H1 (cell line): ENCODE measurements around the gene DENND2D. TPM values are rescaled to one million over a fixed set of nuclear protein-coding genes. Genes with fewer than 3 reads are reported as not detected.

Source experiments
- CTCF ChIA-PET: fragments of 300-600 bp; sonication (Branson Sonifier 250); formaldehyde crosslinking; loops from one replicate; lab custom pipeline; 2021; ENCODE audit not compliant: partially characterized antibody; lab: Charles Lee
- POLR2A ChIA-PET: fragments of 300-600 bp; sonication (Branson Sonifier 250); formaldehyde crosslinking; loops from one replicate; lab custom pipeline; 2021; ENCODE audit warnings: inconsistent platforms; ENCODE audit not compliant: partially characterized antibody; lab: Charles Lee
- DNase-seq, 2 experiments: peaks; one replicate each; pipeline versions ENCODE4 v3.0.0 to v3.0.0-alpha.2; 2010 to 2022; ENCODE audit warnings: low spot score in 2 of 2, low read depth in 1 of 2, mixed read lengths in 1 of 2
- FAIRE-seq: peaks from 2 replicates; lab custom pipeline; 2011; peaks lifted over from hg19 to GRCh38; lab: Jason Lieb, UNC
- H2AFZ ChIP-seq: 2 replicates; pipeline ENCODE4 v1.8.1; 2012; ENCODE audit warnings: low read length, inconsistent platforms
- H2AK5ac ChIP-seq: 2 replicates; pipeline ENCODE4 v1.6.1; 2013; ENCODE audit warnings: low read depth, low read length
- H2BK120ac ChIP-seq: replicated peaks from 2 replicates; pipeline ENCODE3; 2013; ENCODE audit warnings: low read depth, low read length, inconsistent platforms
- H2BK12ac ChIP-seq: 2 replicates; pipeline ENCODE4 v1.6.1; 2013; ENCODE audit warnings: low read depth, low read length
- H2BK15ac ChIP-seq: 2 replicates; pipeline ENCODE4 v1.6.1; 2013; ENCODE audit warnings: low read length
- H2BK20ac ChIP-seq: 2 replicates; pipeline ENCODE4 v1.6.1; 2013; ENCODE audit warnings: low read length
- H2BK5ac ChIP-seq: 2 replicates; pipeline ENCODE4 v1.6.1; 2013; ENCODE audit warnings: low read depth, low read length
- H3K14ac ChIP-seq: 2 replicates; pipeline ENCODE4 v1.6.1; 2013; ENCODE audit warnings: inconsistent platforms; ENCODE audit not compliant: insufficient read length
- H3K18ac ChIP-seq: 2 replicates; pipeline ENCODE4 v1.6.1; 2013; ENCODE audit warnings: low read length; ENCODE audit errors: extremely low read depth
- H3K23ac ChIP-seq: 2 replicates; pipeline ENCODE4 v1.6.1; 2013; ENCODE audit warnings: inconsistent platforms; ENCODE audit not compliant: insufficient read length
- H3K23me2 ChIP-seq: 2 replicates; pipeline ENCODE4 v1.6.1; 2013; ENCODE audit warnings: low read depth, low read length
- H3K27ac ChIP-seq: 2 replicates; pipeline ENCODE4 v1.6.1; 2011; ENCODE audit warnings: low read depth, low read length, inconsistent platforms
- H3K27me3 ChIP-seq, 4 experiments: replicated peaks in 1 of 4; 1 replicate in 1 of 4; 2 replicates in 3 of 4; pipeline versions ENCODE4 v1.6.1 to v1.8.1; 2011 to 2013; ENCODE audit warnings: low read length in 3 of 4, mild to moderate bottlenecking in 3 of 4, inconsistent platforms in 2 of 4, mixed read lengths in 2 of 4, moderate library complexity in 1 of 4; ENCODE audit not compliant: control insufficient read depth in 3 of 4, insufficient read depth in 3 of 4; ENCODE audit errors: extremely low read depth in 1 of 4
- H3K36me3 ChIP-seq, 4 experiments: 2 replicates each; pipeline versions ENCODE4 v1.6.1 to v1.8.1; 2011 to 2013; ENCODE audit warnings: mild to moderate bottlenecking in 4 of 4, low read length in 3 of 4, moderate library complexity in 2 of 4, control low read depth in 1 of 4, inconsistent platforms in 1 of 4; ENCODE audit not compliant: insufficient read depth in 4 of 4, control insufficient read depth in 2 of 4
- H3K4ac ChIP-seq: replicated peaks from 2 replicates; pipeline ENCODE3; 2013; ENCODE audit warnings: low read length, low read depth, mixed read lengths, inconsistent platforms; ENCODE audit not compliant: insufficient read length
- H3K4me1 ChIP-seq, 4 experiments: replicated peaks in 1 of 4; 1 replicate in 1 of 4; 2 replicates in 3 of 4; pipeline versions ENCODE4 v1.6.1 to v1.8.1; 2011 to 2013; ENCODE audit warnings: low read length in 3 of 4, inconsistent platforms in 2 of 4, mixed read lengths in 1 of 4; ENCODE audit not compliant: insufficient read depth in 4 of 4, control insufficient read depth in 3 of 4
- H3K4me2 ChIP-seq, 2 experiments: 2 replicates each; pipeline versions ENCODE4 v1.6.1 to v1.8.1; 2011 to 2013; ENCODE audit warnings: low read depth in 2 of 2, low read length in 2 of 2, control low read depth in 1 of 2, inconsistent platforms in 1 of 2, mild to moderate bottlenecking in 1 of 2; ENCODE audit not compliant: insufficient read depth in 1 of 2
- H3K4me3 ChIP-seq, 4 experiments: fragments of 200-600, 300-600 bp in 1 of 4; sonication (generic), shearing (Covaris generic), sonication (Bioruptor Twin) in 1 of 4; 2 replicates each; pipeline versions ENCODE4 v1.5.1 to v1.8.1; 2011 to 2016; ENCODE audit warnings: low read length in 4 of 4, low read depth in 3 of 4, control low read depth in 2 of 4, inconsistent platforms in 2 of 4, mild to moderate bottlenecking in 2 of 4, mixed read lengths in 1 of 4, moderate library complexity in 1 of 4; ENCODE audit not compliant: insufficient read depth in 2 of 4; ENCODE audit errors: extremely low read depth in 1 of 4
- H3K56ac ChIP-seq: replicated peaks from 2 replicates; pipeline ENCODE3; 2013; ENCODE audit warnings: low read depth, mild to moderate bottlenecking, mixed read lengths, low read length, inconsistent platforms; ENCODE audit not compliant: insufficient read length
- H3K79me1 ChIP-seq: 2 replicates; pipeline ENCODE4 v1.6.1; 2013; ENCODE audit warnings: low read depth, low read length, control low read depth
- H3K79me2 ChIP-seq, 2 experiments: 2 replicates each; pipeline versions ENCODE4 v1.6.1 to v1.8.1; 2012 to 2013; ENCODE audit warnings: low read length in 2 of 2, mild to moderate bottlenecking in 2 of 2, inconsistent platforms in 1 of 2; ENCODE audit not compliant: insufficient read depth in 2 of 2, control insufficient read depth in 1 of 2
- H3K9ac ChIP-seq, 4 experiments: replicated peaks in 1 of 4; 1 replicate in 1 of 4; 2 replicates in 3 of 4; pipeline versions ENCODE4 v1.6.1 to v1.8.1; 2011 to 2013; ENCODE audit warnings: low read depth in 3 of 4, low read length in 3 of 4, control low read depth in 2 of 4, mild to moderate bottlenecking in 2 of 4, moderate library complexity in 2 of 4, inconsistent platforms in 1 of 4; ENCODE audit errors: extremely low read depth in 1 of 4
- H3K9me3 ChIP-seq, 2 experiments: 2 replicates each; pipeline versions ENCODE4 v1.6.1 to v1.8.1; 2012 to 2013; ENCODE audit warnings: mild to moderate bottlenecking in 2 of 2, moderate library complexity in 2 of 2, control low read depth in 1 of 2, inconsistent platforms in 1 of 2, low read depth in 1 of 2, low read length in 1 of 2, mixed read lengths in 1 of 2; ENCODE audit not compliant: insufficient read depth in 2 of 2
- H4K20me1 ChIP-seq, 2 experiments: replicated peaks in 1 of 2; 2 replicates each; pipeline versions ENCODE3 to v1.8.1; 2011 to 2013; ENCODE audit warnings: inconsistent platforms in 2 of 2, low read length in 2 of 2, mild to moderate bottlenecking in 1 of 2; ENCODE audit not compliant: insufficient read depth in 2 of 2, control insufficient read depth in 1 of 2
- H4K5ac ChIP-seq: 2 replicates; pipeline ENCODE4 v1.6.1; 2013; ENCODE audit warnings: low read length, low read depth, mixed read lengths, inconsistent platforms; ENCODE audit not compliant: insufficient read length
- H4K8ac ChIP-seq: 2 replicates; pipeline ENCODE4 v1.8.0; 2013; ENCODE audit warnings: mild to moderate bottlenecking, moderate library complexity, low read length, inconsistent platforms; ENCODE audit not compliant: insufficient read depth; ENCODE audit errors: extremely low read depth
- H4K91ac ChIP-seq: replicated peaks from 2 replicates; pipeline ENCODE3; 2013; ENCODE audit warnings: low read length, mixed read lengths, inconsistent platforms; ENCODE audit not compliant: insufficient read length
- CBX5 ChIP-seq: fragments of 300-800, 300-1000 bp; sonication (generic); IDR thresholded peaks from 2 replicates; pipeline ENCODE4 v1.7.1; 2016; ENCODE audit warnings: antibody characterized with exemption, low read length, low read depth
- CHD1 ChIP-seq: IDR thresholded peaks from 2 replicates; pipeline ENCODE4 v1.6.1; 2012; ENCODE audit warnings: low read depth, low read length, improper control_type of control experiment
- CTBP2 ChIP-seq: IDR thresholded peaks from 2 replicates; pipeline ENCODE4 v1.7.0; 2011; ENCODE audit warnings: borderline replicate concordance, mild to moderate bottlenecking, moderate library complexity, mixed read lengths, low read length; ENCODE audit not compliant: insufficient read depth, insufficient read length
- EP300 ChIP-seq, 2 experiments: IDR thresholded peaks; 1 replicate in 1 of 2; 2 replicates in 1 of 2; pipeline ENCODE4 v1.6.1; 2011 to 2012; ENCODE audit warnings: low read depth in 2 of 2, low read length in 2 of 2, mild to moderate bottlenecking in 2 of 2, borderline replicate concordance in 1 of 2, inconsistent platforms in 1 of 2, moderate library complexity in 1 of 2
- EZH2 ChIP-seq: fragments of 200-600 bp; sonication (generic); IDR thresholded peaks from 2 replicates; pipeline ENCODE4 v1.7.1; 2012; ENCODE audit warnings: low read depth, mild to moderate bottlenecking, moderate library complexity, low read length, inconsistent platforms; ENCODE audit not compliant: severe bottlenecking
- HDAC6 ChIP-seq: IDR thresholded peaks from one replicate; pipeline ENCODE4 v1.7.1; 2012; ENCODE audit warnings: low read depth, mild to moderate bottlenecking, inconsistent platforms, low read length, moderate library complexity
- MAX ChIP-seq: IDR thresholded peaks from 2 replicates; pipeline ENCODE4 v1.6.1; 2012; ENCODE audit warnings: inconsistent platforms
- RXRA ChIP-seq: IDR thresholded peaks from 2 replicates; pipeline ENCODE4 v1.6.1; 2011; ENCODE audit warnings: low read depth, mild to moderate bottlenecking, low read length, moderate library complexity; ENCODE audit not compliant: insufficient read depth
- SIX5 ChIP-seq: IDR thresholded peaks from 2 replicates; pipeline ENCODE4 v1.6.1; 2011; ENCODE audit warnings: mild to moderate bottlenecking, low read depth, low read length
- TAF1 ChIP-seq: IDR thresholded peaks from 2 replicates; pipeline ENCODE4 v1.6.1; 2011; ENCODE audit warnings: mild to moderate bottlenecking, low read depth, low read length
- TBP ChIP-seq: IDR thresholded peaks from 2 replicates; pipeline ENCODE4 v1.6.1; 2011; ENCODE audit warnings: low read depth, low read length, improper control_type of control experiment
- YY1 ChIP-seq: IDR thresholded peaks from 2 replicates; pipeline ENCODE4 v1.6.1; 2011; ENCODE audit warnings: low read depth, mild to moderate bottlenecking, low read length
- ZNF274 ChIP-seq: IDR thresholded peaks from 2 replicates; pipeline ENCODE4 v1.7.0; 2012; ENCODE audit warnings: low read length, borderline replicate concordance; ENCODE audit errors: extremely low read depth
- WGBS, 2 experiments: shearing (Covaris generic) in 1 of 2; methylation state at CpG; one replicate each; pipeline versions ENCODE4 v1.1.6 to v1.1.7; 2013 to 2015; ENCODE audit warnings: low lambda C conversion rate in 2 of 2, mixed read lengths in 2 of 2, inconsistent platforms in 1 of 2, low coverage in 1 of 2, missing lambda C conversion rate in 1 of 2; ENCODE audit not compliant: insufficient replicate concordance in 2 of 2, insufficient coverage in 1 of 2, insufficient read length in 1 of 2; ENCODE audit errors: extremely low coverage in 1 of 2, missing lambda C conversion rate in 1 of 2; 5-methylcytosine and 5-hydroxymethylcytosine counted together
- polyA plus RNA-seq, 7 experiments: library from polyadenylated mRNA; depleted of rRNA in 3 of 7; stranded (reverse) in 5 of 7; unstranded in 2 of 7; fragments of >200 nt in 5 of 7; fragments of 200-250 nt in 2 of 7; gene quantifications; 1 replicate in 5 of 7; 2 replicates in 1 of 7; 4 replicates in 1 of 7; pipeline versions ENCODE4 v1.2.1 to v1.2.3, GENCODE V29; 2011 to 2013; ENCODE audit warnings: missing spikeins in 2 of 7, mixed read lengths in 2 of 7
- total RNA-seq: library from RNA; stranded (reverse); fragmentation: NEBNext Ultra II Directional; extraction: Animal tissue kit (Norgen Biotek cat#: 25700); gene quantifications from 2 replicates; pipeline ENCODE4 v1.2.1, GENCODE V29; 2021

DENND2D gene
- total and polyA plus RNA-seq, 2 of the 8 experiments (the other 6 are each of a cell fraction or from before 2014, with no cell fraction given), result 0.58 to 1.6 TPM

- H2BK20ac ChIP-seq, result no peak overlapping the region
- 74% methylated on average over 9 of the region's 9 CpGs; no CpG with 5 or more reads in 1 of the 2 experiments for WGBS, 2 experiments
- H3K36me3 ChIP-seq, result no peaks in the 10 kb centered on the region
- H2BK12ac ChIP-seq, result no peak overlapping the region; the same call in 1 of the 2 replicates
- no peak overlapping the region for H4K91ac ChIP-seq
- no peaks in the 10 kb centered on the region; the same call in 1 of the 2 replicates for H3K23me2 ChIP-seq
- no peak overlapping the region for H2AFZ ChIP-seq
- DNase-seq (no peak), FAIRE-seq (no peak)
- H3K9ac ChIP-seq, result no peak overlapping the region
- POLR2A ChIA-PET, result no interaction called here
- H3K18ac ChIP-seq, result no peak overlapping the region
- H3K27me3 ChIP-seq, result peaks cover 16 to 33% (median 27%) of the 10 kb centered on the region in 4 experiments
- peaks cover 0 to 2% (median 1%) of the 10 kb centered on the region in 4 experiments; a peak in 2 of 7 replicates for H3K4me1 ChIP-seq
- no peak overlapping the region for H3K27ac ChIP-seq
- H3K56ac ChIP-seq, result no peak overlapping the region
- H3K14ac ChIP-seq, result no peak overlapping the region
- H3K4ac ChIP-seq, result no peak overlapping the region
- no peak overlapping the region for H3K23ac ChIP-seq
- no peak overlapping the region for H2AK5ac ChIP-seq
- no peak overlapping the region for H2BK15ac ChIP-seq
- no peaks in the 10 kb centered on the region for H3K79me1 ChIP-seq
- H3K79me2 ChIP-seq, result no peaks in the 10 kb centered on the region
- no peak overlapping the region for H2BK120ac ChIP-seq
- no peak overlapping the region for H3K4me3 ChIP-seq
- H2BK5ac ChIP-seq, result no peak overlapping the region
- no peaks in the 10 kb centered on the region for H4K20me1 ChIP-seq
- no peak overlapping the region for H4K5ac ChIP-seq
- CTCF ChIA-PET, result no interaction called here
- no peak overlapping the region for H4K8ac ChIP-seq
- H3K9me3 ChIP-seq, result no peaks in the 10 kb centered on the region
- H3K4me2 ChIP-seq, result peak overlapping the region in 1 of 2 experiments; percentile 56; a peak in 1 of 4 replicates
- TF ChIP-seq ZNF274 (no peak), CTBP2 (no peak), CBX5 (no peak), TAF1 (no peak), MAX (no peak), TBP (no peak), EP300 (IDR thresholded peaks at IDR 0.05; ENCODE audit: borderline replicate concordance in 1 of 2, low read depth in 2 of 2, low read length in 2 of 2) (no peak), EZH2 (no peak), RXRA (no peak), CHD1 (no peak), YY1 (no peak), SIX5 (no peak), HDAC6 (no peak)
Observed at GRCh38 chr1:111204983-111205713, 4.7 kb upstream of the DENND2D start.
